Measurements from ENCODE around the gene PRRT2. TPM values are rescaled to one million over a fixed set of nuclear protein-coding genes. Genes with fewer than 3 reads are reported as not detected.
A peak's percentile ranks its signal among the peaks of the same experiment; 100 is the strongest.

Gene PRRT2
- total and polyA plus RNA-seq, 2 experiments from 2014 or later, result 13.3 to 16.6 TPM

DNA sequence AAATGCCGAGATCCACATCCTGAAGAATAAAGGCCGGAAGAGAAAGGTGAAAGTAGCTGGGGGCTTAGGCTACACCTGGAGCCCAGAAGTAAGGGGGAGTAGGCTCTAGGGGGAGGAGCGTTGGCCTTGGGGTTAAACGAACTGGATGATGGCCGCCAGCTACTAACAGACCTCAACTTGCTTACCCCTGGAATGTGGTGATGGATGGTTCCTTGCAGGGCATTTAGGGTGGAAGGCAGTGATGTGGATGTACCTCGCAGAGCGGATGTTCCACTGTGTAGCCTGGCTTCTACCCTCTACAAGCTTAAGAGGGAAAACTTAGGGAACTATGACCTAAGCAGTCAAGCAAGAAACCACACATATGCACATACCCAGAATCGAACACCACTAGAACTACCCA lies 8.0 kb upstream of the PRRT2 start (continued):
- TF ChIP-seq, protein P1, sequence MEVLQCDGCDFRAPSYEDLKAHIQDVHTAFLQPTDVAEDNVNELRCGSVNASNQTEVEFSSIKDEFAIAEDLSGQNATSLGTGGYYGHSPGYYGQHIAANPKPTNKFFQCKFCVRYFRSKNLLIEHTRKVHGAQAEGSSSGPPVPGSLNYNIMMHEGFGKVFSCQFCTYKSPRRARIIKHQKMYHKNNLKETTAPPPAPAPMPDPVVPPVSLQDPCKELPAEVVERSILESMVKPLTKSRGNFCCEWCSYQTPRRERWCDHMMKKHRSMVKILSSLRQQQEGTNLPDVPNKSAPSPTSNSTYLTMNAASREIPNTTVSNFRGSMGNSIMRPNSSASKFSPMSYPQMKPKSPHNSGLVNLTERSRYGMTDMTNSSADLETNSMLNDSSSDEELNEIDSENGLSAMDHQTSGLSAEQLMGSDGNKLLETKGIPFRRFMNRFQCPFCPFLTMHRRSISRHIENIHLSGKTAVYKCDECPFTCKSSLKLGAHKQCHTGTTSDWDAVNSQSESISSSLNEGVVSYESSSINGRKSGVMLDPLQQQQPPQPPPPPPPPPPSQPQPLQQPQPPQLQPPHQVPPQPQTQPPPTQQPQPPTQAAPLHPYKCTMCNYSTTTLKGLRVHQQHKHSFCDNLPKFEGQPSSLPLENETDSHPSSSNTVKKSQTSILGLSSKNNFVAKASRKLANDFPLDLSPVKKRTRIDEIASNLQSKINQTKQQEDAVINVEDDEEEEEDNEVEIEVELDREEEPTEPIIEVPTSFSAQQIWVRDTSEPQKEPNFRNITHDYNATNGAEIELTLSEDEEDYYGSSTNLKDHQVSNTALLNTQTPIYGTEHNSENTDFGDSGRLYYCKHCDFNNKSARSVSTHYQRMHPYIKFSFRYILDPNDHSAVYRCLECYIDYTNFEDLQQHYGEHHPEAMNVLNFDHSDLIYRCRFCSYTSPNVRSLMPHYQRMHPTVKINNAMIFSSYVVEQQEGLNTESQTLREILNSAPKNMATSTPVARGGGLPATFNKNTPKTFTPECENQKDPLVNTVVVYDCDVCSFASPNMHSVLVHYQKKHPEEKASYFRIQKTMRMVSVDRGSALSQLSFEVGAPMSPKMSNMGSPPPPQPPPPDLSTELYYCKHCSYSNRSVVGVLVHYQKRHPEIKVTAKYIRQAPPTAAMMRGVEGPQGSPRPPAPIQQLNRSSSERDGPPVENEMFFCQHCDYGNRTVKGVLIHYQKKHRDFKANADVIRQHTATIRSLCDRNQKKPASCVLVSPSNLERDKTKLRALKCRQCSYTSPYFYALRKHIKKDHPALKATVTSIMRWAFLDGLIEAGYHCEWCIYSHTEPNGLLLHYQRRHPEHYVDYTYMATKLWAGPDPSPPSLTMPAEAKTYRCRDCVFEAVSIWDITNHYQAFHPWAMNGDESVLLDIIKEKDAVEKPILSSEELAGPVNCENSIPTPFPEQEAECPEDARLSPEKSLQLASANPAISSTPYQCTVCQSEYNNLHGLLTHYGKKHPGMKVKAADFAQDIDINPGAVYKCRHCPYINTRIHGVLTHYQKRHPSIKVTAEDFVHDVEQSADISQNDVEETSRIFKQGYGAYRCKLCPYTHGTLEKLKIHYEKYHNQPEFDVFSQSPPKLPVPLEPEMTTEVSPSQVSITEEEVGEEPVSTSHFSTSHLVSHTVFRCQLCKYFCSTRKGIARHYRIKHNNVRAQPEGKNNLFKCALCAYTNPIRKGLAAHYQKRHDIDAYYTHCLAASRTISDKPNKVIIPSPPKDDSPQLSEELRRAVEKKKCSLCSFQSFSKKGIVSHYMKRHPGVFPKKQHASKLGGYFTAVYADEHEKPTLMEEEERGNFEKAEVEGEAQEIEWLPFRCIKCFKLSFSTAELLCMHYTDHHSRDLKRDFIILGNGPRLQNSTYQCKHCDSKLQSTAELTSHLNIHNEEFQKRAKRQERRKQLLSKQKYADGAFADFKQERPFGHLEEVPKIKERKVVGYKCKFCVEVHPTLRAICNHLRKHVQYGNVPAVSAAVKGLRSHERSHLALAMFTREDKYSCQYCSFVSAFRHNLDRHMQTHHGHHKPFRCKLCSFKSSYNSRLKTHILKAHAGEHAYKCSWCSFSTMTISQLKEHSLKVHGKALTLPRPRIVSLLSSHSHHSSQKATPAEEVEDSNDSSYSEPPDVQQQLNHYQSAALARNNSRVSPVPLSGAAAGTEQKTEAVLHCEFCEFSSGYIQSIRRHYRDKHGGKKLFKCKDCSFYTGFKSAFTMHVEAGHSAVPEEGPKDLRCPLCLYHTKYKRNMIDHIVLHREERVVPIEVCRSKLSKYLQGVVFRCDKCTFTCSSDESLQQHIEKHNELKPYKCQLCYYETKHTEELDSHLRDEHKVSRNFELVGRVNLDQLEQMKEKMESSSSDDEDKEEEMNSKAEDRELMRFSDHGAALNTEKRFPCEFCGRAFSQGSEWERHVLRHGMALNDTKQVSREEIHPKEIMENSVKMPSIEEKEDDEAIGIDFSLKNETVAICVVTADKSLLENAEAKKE (CRISPR knock-in tag; IDR thresholded peaks at IDR 0.05), result no peak
- TF ChIP-seq ZNF114 (CRISPR knock-in tag; IDR thresholded peaks at IDR 0.05) (no peak), STAT1 (IDR thresholded peaks at IDR 0.05; ENCODE audit: unreplicated experiment) (no peak), CREB1 (CRISPR knock-in tag; IDR thresholded peaks at IDR 0.05; ENCODE audit: low read depth) (no peak), POLR2AphosphoS5 (IDR thresholded peaks at IDR 0.05; ENCODE audit: low read depth) (no peak)

DNA sequence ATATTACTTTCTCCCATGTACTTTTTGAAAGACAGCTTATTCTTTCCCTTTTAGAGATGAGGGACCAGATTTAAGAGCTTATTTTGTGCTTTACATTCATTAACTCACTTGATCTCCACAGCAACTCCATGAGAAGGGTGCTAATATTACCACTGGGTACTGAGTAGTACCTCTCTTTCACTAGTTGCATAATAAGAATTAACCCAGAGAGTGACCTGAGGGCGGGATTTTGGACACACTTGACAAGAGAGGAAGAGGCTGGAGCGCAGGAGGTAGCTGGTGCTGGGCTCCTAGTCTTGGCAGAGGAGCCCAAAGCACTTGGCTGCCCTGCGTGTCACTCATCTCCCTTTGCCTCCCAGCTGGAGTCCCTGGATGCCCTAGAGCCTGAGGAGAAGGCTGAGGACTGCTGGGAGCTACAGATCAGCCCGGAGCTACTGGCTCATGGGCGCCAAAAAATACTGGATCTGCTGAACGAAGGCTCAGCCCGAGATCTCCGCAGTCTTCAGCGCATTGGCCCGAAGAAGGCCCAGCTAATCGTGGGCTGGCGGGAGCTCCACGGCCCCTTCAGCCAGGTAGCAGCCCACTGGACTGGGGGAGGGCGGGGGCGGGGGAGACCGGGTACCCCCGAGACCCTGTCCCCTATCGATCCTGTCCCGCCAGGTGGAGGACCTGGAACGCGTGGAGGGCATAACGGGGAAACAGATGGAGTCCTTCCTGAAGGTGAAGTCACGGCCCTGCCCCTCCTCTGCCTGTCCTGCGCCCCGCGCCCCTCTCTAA lies 7.3 kb upstream of the PRRT2 start:
- Histone ChIP-seq H3K27me3 (ENCODE audit: insufficient read depth) (no peaks in the 10 kb centered on the region), H4K20me1 (replicated peaks; ENCODE audit: insufficient read depth) (peaks cover 19% of the 10 kb centered on the region; the same call in 1 of the 2 replicates), H3K27ac (ENCODE audit: low read depth) (peak overlapping the region; percentile 99), H3K4me2 (peak overlapping the region; percentile 91), H3K4me3 (peak overlapping the region; percentile 91), H2AFZ (peak overlapping the region; percentile 80; the same call in 1 of the 2 replicates), H3K36me3 (ENCODE audit: insufficient read depth) (peaks cover 20% of the 10 kb centered on the region; the same call in 1 of the 2 replicates), H3K4me1 (ENCODE audit: insufficient read depth) (peaks cover 39% of the 10 kb centered on the region), H3F3A (replicated peaks; ENCODE audit: low read depth) (peaks cover 40% of the 10 kb centered on the region), H3K79me2 (replicated peaks; ENCODE audit: insufficient read depth) (peaks cover 21% of the 10 kb centered on the region), H3K9me2 (ENCODE audit: insufficient read depth) (no peaks in the 10 kb centered on the region)
- ATAC-seq (peak; percentile 5), DNase-seq (ENCODE audit: low spot score) (peak; percentile 28)
- H3K4me1 Mint-ChIP-seq, result peaks cover 42% of the 10 kb centered on the region
- peaks cover 38% of the 10 kb centered on the region for H3K27me3 Mint-ChIP-seq (ENCODE audit: insufficient read depth, low read depth, poor library complexity)
- H3K27ac Mint-ChIP-seq, result peak overlapping the region; percentile 99
- H3K4me3 Mint-ChIP-seq, result peak overlapping the region; percentile 91
- H3K9me3 Mint-ChIP-seq, result peaks cover 3% of the 10 kb centered on the region
- peaks cover 65% of the 10 kb centered on the region for H3K36me3 Mint-ChIP-seq (ENCODE audit: low read depth)
- TF ChIP-seq EZH2phosphoT487 (IDR thresholded peaks at IDR 0.05; ENCODE audit: unreplicated experiment) (no peak), JUNB (IDR thresholded peaks at IDR 0.05; ENCODE audit: unreplicated experiment) (no peak), POLR2AphosphoS5 (IDR thresholded peaks at IDR 0.05; ENCODE audit: low read depth) (no peak)
- TF ChIP-seq, protein P1 (CRISPR knock-in tag; IDR thresholded peaks at IDR 0.05), result no peak

Measured in GM23338 (cell line).